B cell (primary cell): ENCODE measurements around the gene ANKRD42. TPM values are rescaled to one million over a fixed set of nuclear protein-coding genes. Genes with fewer than 3 reads are reported as not detected.

ENCODE experiments used
- ATAC-seq: fragments of 200-7000 bp; cut with Tn5 transposase; one replicate; pipeline ENCODE4 v1.10.0; 2021; ENCODE audit warnings: low read depth, mild to moderate bottlenecking, moderate number of reproducible peaks, moderate library complexity
- CTCF ChIA-PET: fragments of 350-600 bp; sonication (Branson Sonifier 250); formaldehyde crosslinking; loops from one replicate; lab custom pipeline; 2021; ENCODE audit warnings: antibody characterized with exemption, inconsistent platforms; lab: Charles Lee
- POLR2A ChIA-PET: fragments of 350-600 bp; sonication (Branson Sonifier 250); formaldehyde crosslinking; loops from one replicate; lab custom pipeline; 2021; ENCODE audit warnings: antibody characterized with exemption; lab: Charles Lee
- DNase-seq: peaks from one replicate; pipeline ENCODE4 v3.0.0; 2013
- H2AFZ ChIP-seq: 2 replicates; pipeline ENCODE4 v1.6.1; 2012; ENCODE audit warnings: mild to moderate bottlenecking, low read depth, low read length; ENCODE audit not compliant: insufficient read depth, poor library complexity, severe bottlenecking
- H3K27ac ChIP-seq, 2 donors: 1 replicate in 1 of 2; 2 replicates in 1 of 2; pipeline ENCODE4 v1.5.1; 2012 to 2013; ENCODE audit warnings: low read length in 2 of 2, mild to moderate bottlenecking in 2 of 2, moderate library complexity in 1 of 2
- H3K27me3 ChIP-seq, 4 experiments: fragments of 200-600 bp in 1 of 4; sonication (generic) in 1 of 4; replicated peaks in 1 of 4; 1 replicate in 2 of 4; 2 replicates in 2 of 4; pipeline versions ENCODE4 v1.6.1 to v1.7.0; 2013 to 2016; ENCODE audit warnings: low read length in 3 of 4, mild to moderate bottlenecking in 2 of 4, mixed read lengths in 1 of 4, moderate library complexity in 1 of 4; ENCODE audit not compliant: insufficient read depth in 4 of 4, control insufficient read depth in 3 of 4; ENCODE audit errors: control extremely low read depth in 1 of 4
- H3K36me3 ChIP-seq, 2 experiments: replicated peaks in 1 of 2; 1 replicate in 1 of 2; 2 replicates in 1 of 2; pipeline versions ENCODE4 v1.6.1 to v1.7.1; 2013; ENCODE audit warnings: low read length in 1 of 2; ENCODE audit not compliant: insufficient read depth in 2 of 2, control insufficient read depth in 1 of 2; ENCODE audit errors: control extremely low read depth in 1 of 2, extremely low read depth in 1 of 2
- H3K4me1 ChIP-seq, 2 donors: fragments of 200-600 bp in 1 of 2; sonication (generic) in 1 of 2; 1 replicate in 1 of 2; 2 replicates in 1 of 2; pipeline versions ENCODE4 v1.5.1 to v1.6.1; 2013 to 2017; ENCODE audit warnings: low read length in 2 of 2; ENCODE audit not compliant: control insufficient read depth in 2 of 2, insufficient read depth in 2 of 2
- H3K4me2 ChIP-seq: replicated peaks from 2 replicates; pipeline ENCODE3; 2012; ENCODE audit warnings: mild to moderate bottlenecking, low read depth, low read length; ENCODE audit not compliant: poor library complexity, severe bottlenecking
- H3K4me3 ChIP-seq, 5 experiments: fragments of 200-600 bp in 1 of 5; sonication (generic) in 1 of 5; 1 replicate in 3 of 5; 2 replicates in 2 of 5; pipeline versions ENCODE4 v1.5.1 to v1.7.0; 2011 to 2016; ENCODE audit warnings: low read length in 4 of 5, mild to moderate bottlenecking in 4 of 5, low read depth in 2 of 5, control low read depth in 1 of 5, moderate library complexity in 1 of 5; ENCODE audit not compliant: insufficient read depth in 1 of 5; ENCODE audit errors: control extremely low read depth in 1 of 5, extremely low read depth in 1 of 5
- H3K79me2 ChIP-seq: fragments of 200-600 bp; sonication (generic); one replicate; pipeline ENCODE4 v1.6.0; 2016; ENCODE audit warnings: low read length; ENCODE audit not compliant: control insufficient read depth, insufficient read depth
- H3K9ac ChIP-seq: fragments of 200-600 bp; sonication (generic); 2 replicates; pipeline ENCODE4 v1.6.1; 2017; ENCODE audit warnings: mild to moderate bottlenecking, low read length, moderate library complexity
- H3K9me3 ChIP-seq, 3 donors: one replicate each; pipeline versions ENCODE4 v1.6.1 to v1.7.1; 2013; ENCODE audit warnings: low read length in 2 of 3; ENCODE audit not compliant: control insufficient read depth in 2 of 3, insufficient read depth in 1 of 3; ENCODE audit errors: control extremely low read depth in 1 of 3
- H4K20me1 ChIP-seq: 2 replicates; pipeline ENCODE4 v1.6.0; 2012; ENCODE audit warnings: mild to moderate bottlenecking, low read length; ENCODE audit not compliant: insufficient read depth, control insufficient read depth, poor library complexity, severe bottlenecking
- H3K27ac Mint-ChIP-seq: one replicate; pipeline ENCODE4 v1.8.0; 2021; ENCODE audit warnings: mixed read lengths
- H3K27me3 Mint-ChIP-seq: one replicate; pipeline ENCODE4 v1.8.0; 2021; ENCODE audit warnings: mixed read lengths
- H3K4me1 Mint-ChIP-seq: one replicate; pipeline ENCODE4 v1.8.0; 2021; ENCODE audit warnings: mixed read lengths
- H3K4me3 Mint-ChIP-seq: one replicate; pipeline ENCODE4 v1.8.0; 2021; ENCODE audit warnings: mixed read lengths
- H3K9me3 Mint-ChIP-seq: one replicate; pipeline ENCODE4 v1.8.0; 2022; ENCODE audit warnings: mixed read lengths; ENCODE audit not compliant: insufficient read depth
- CTCF ChIP-seq: fragments of 200-600 bp; IDR thresholded peaks from one replicate; pipeline ENCODE4 v1.8.0; 2022; ENCODE audit warnings: antibody characterized with exemption, mild to moderate bottlenecking
- EZH2 ChIP-seq: IDR thresholded peaks from 2 replicates; pipeline ENCODE4 v1.6.1; 2012; ENCODE audit warnings: borderline replicate concordance, low read depth, mild to moderate bottlenecking, moderate library complexity, low read length; ENCODE audit not compliant: insufficient read depth, poor library complexity, severe bottlenecking
- WGBS: methylation state at CpG from one replicate; pipeline ENCODE4 v1.1.5; 2013; ENCODE audit warnings: missing lambda C conversion rate; ENCODE audit not compliant: insufficient coverage; 5-methylcytosine and 5-hydroxymethylcytosine counted together
- intact Hi-C: fragments of 100-400 bp; cut with micrococcal nuclease; formaldehyde crosslinking; loops from one replicate; pipeline ENCODE4 v1.10.0; 2022
- polyA plus RNA-seq: library from polyadenylated mRNA; depleted of rRNA; stranded (reverse); fragments of >200 nt; gene quantifications from 2 replicates; pipeline ENCODE4 v1.2.3, GENCODE V29; 2012
- total RNA-seq, 2 donors: library from RNA; stranded (reverse); fragments of 120-200 nt in 1 of 2; gene quantifications; 1 replicate in 1 of 2; 2 replicates in 1 of 2; pipeline versions ENCODE4 v1.2.3 to v1.2.4, GENCODE V29; 2013 to 2022

ANKRD42 gene
- total and polyA plus RNA-seq, 2 donors (not counting 1 experiment from before 2014, with no cell fraction given): 4.1 to 13.3 TPM

GRCh38 chr11:83151274-83151977 lies 42.1 kb upstream of the ANKRD42 start:
- TF ChIP-seq CTCF (no peak), EZH2 (no peak)
- H3K4me3 Mint-ChIP-seq: no peak overlapping the region
- H3K4me1 Mint-ChIP-seq: peaks cover 17% of the 10 kb centered on the region
- WGBS: 72% methylated on average over 8 of the region's 10 CpGs
- ATAC-seq: no peak
- intact Hi-C loops: no loop called here
- H3K4me3 ChIP-seq: no peak overlapping the region
- CTCF ChIA-PET: interaction anchor here (0.6 to 0.7 kb wide), 2 partner anchors 32 to 54 kb away, joined by 3 to 4 read pairs; no protein-coding TSS in a partner anchor
- H3K27me3 ChIP-seq: no peaks in the 10 kb centered on the region
- peaks cover 10% of the 10 kb centered on the region for H3K79me2 ChIP-seq
- H3K9ac ChIP-seq: no peak overlapping the region
- no peaks in the 10 kb centered on the region for H3K36me3 ChIP-seq
- H3K27me3 Mint-ChIP-seq: no peaks in the 10 kb centered on the region
- H3K4me1 ChIP-seq: peaks cover 0 to 7% of the 10 kb centered on the region in 2 donors
- H3K9me3 Mint-ChIP-seq: no peaks in the 10 kb centered on the region
- POLR2A ChIA-PET: no interaction called here
- H3K4me2 ChIP-seq: no peak overlapping the region
- H3K27ac ChIP-seq: no peak overlapping the region
- no peak overlapping the region for H2AFZ ChIP-seq
- no peaks in the 10 kb centered on the region for H4K20me1 ChIP-seq
- DNase-seq: no peak
- no peaks in the 10 kb centered on the region for H3K9me3 ChIP-seq
- no peak overlapping the region for H3K27ac Mint-ChIP-seq

GRCh38 chr11:83152264-83152663 lies 41.2 kb upstream of the ANKRD42 start:
- Histone ChIP-seq H3K27me3 (no peaks in the 10 kb centered on the region), H3K4me3 (no peak overlapping the region), H3K9me3 (no peaks in the 10 kb centered on the region), H3K27ac (no peak overlapping the region), H3K4me2 (no peak overlapping the region), H3K79me2 (peaks cover 13% of the 10 kb centered on the region), H3K9ac (no peak overlapping the region), H3K4me1 (peaks cover 0 to 7% of the 10 kb centered on the region in 2 donors), H2AFZ (no peak overlapping the region), H4K20me1 (peaks cover 1% of the 10 kb centered on the region), H3K36me3 (no peaks in the 10 kb centered on the region)
- Mint-ChIP-seq H3K9me3 (no peaks in the 10 kb centered on the region), H3K4me3 (no peak overlapping the region), H3K27me3 (no peaks in the 10 kb centered on the region), H3K4me1 (peaks cover 17% of the 10 kb centered on the region), H3K27ac (no peak overlapping the region)
- ChIA-PET CTCF (interaction anchor here (0.6 kb wide), 1 partner anchor 55 kb away, joined by 3 read pairs; no protein-coding TSS in a partner anchor), POLR2A (no interaction called here)
- ATAC-seq: no peak
- DNase-seq: no peak
- intact Hi-C loops: no loop called here
- no peak for TF ChIP-seq EZH2
- no peak for TF ChIP-seq CTCF
- WGBS: no CpG with 5 or more reads among the region's 2 CpGs
